K562 (cell line): Measurements from ENCODE around the gene TAF1L. TPM values are rescaled to one million over a fixed set of nuclear protein-coding genes. Genes with fewer than 3 reads are reported as not detected.

Experiments used
- ATAC-seq: fragments of 200-7000 bp; cut with Tn5 transposase; 3 replicates; pipeline ENCODE4 v1.9.1; 2020; ENCODE audit warnings: moderate library complexity
- BruUV-seq: library from RNA; stranded (reverse); fragments of 400-500 nt; replicated peaks from 2 replicates; lab custom pipeline; 2021; lab: Mats Ljungman, UMichigan
- CTCF ChIA-PET: fragments of 300-600 bp; formaldehyde crosslinking; extraction: SDS; loops from one replicate; lab custom pipeline; 2021; ENCODE audit warnings: low intra/inter-chr PET ratio; lab: Yijun Ruan, JAX
- POLR2A ChIA-PET: fragments of 300-600, 350-650 bp; sonication (Branson Sonifier 250); formaldehyde crosslinking; extraction: SDS; loops from one replicate; lab custom pipeline; 2021; ENCODE audit warnings: antibody characterized with exemption, inconsistent platforms; lab: Yijun Ruan, JAX
- DNase-seq, 4 experiments: peaks; one replicate each; pipeline versions ENCODE4 v3.0.0 to v3.0.0-alpha.2; 2011 to 2018; ENCODE audit warnings: low spot score in 3 of 4, mixed read lengths in 3 of 4; ENCODE audit errors: extremely low read depth in 1 of 4
- FAIRE-seq: peaks from 2 replicates; lab custom pipeline; 2011; peaks lifted over from hg19 to GRCh38; lab: Jason Lieb, UNC
- H2AFZ ChIP-seq: 2 replicates; pipeline ENCODE4 v1.6.0; 2011; ENCODE audit warnings: low read depth, low read length, control low read depth, inconsistent platforms
- H3K27ac ChIP-seq: fragments of 200-600 bp; 3 replicates; pipeline ENCODE4 v1.8.0; 2011; ENCODE audit warnings: low read depth, mild to moderate bottlenecking, control low read depth, inconsistent platforms, low read length, moderate library complexity, mixed read lengths; ENCODE audit errors: extremely low read depth
- H3K27me3 ChIP-seq, 2 experiments: fragments of 300-600 bp in 1 of 2; 2 replicates in 1 of 2; 3 replicates in 1 of 2; pipeline versions ENCODE4 v1.6.0 to v1.8.0; 2011; ENCODE audit warnings: inconsistent platforms in 2 of 2, low read length in 2 of 2, mild to moderate bottlenecking in 1 of 2, mixed read lengths in 1 of 2, moderate library complexity in 1 of 2; ENCODE audit not compliant: control insufficient read depth in 2 of 2, insufficient read depth in 2 of 2
- H3K36me3 ChIP-seq: fragments of 300-600 bp; 3 replicates; pipeline ENCODE4 v1.8.0; 2011; ENCODE audit warnings: mild to moderate bottlenecking, low read length, inconsistent platforms; ENCODE audit not compliant: control insufficient read depth, insufficient read depth
- H3K4me1 ChIP-seq, 2 experiments: fragments of 200-600 bp in 1 of 2; replicated peaks in 1 of 2; 2 replicates in 1 of 2; 3 replicates in 1 of 2; pipeline versions ENCODE4 v1.5.1 to v1.8.0; 2011; ENCODE audit warnings: inconsistent platforms in 2 of 2, low read length in 2 of 2, mild to moderate bottlenecking in 1 of 2, mixed read lengths in 1 of 2, moderate library complexity in 1 of 2; ENCODE audit not compliant: control insufficient read depth in 2 of 2, insufficient read depth in 2 of 2
- H3K4me2 ChIP-seq: 2 replicates; pipeline ENCODE4 v1.6.1; 2011; ENCODE audit warnings: low read length, control low read depth, inconsistent platforms, mixed read lengths; ENCODE audit not compliant: insufficient read depth
- H3K4me3 ChIP-seq: fragments of 200-600 bp; sonication (generic), shearing (Covaris generic); 2 replicates; pipeline ENCODE4 v1.5.1; 2016; ENCODE audit warnings: control low read depth, inconsistent platforms
- H3K79me2 ChIP-seq: fragments of 200-600 bp; 3 replicates; pipeline ENCODE4 v1.8.0; 2011; ENCODE audit warnings: low read length, inconsistent platforms; ENCODE audit not compliant: control insufficient read depth, insufficient read depth
- H3K9ac ChIP-seq, 2 experiments: 2 replicates each; pipeline versions ENCODE4 v1.6.0 to v1.6.1; 2011; ENCODE audit warnings: low read depth in 2 of 2, low read length in 2 of 2, control low read depth in 1 of 2, inconsistent platforms in 1 of 2, mild to moderate bottlenecking in 1 of 2, mixed read lengths in 1 of 2; ENCODE audit not compliant: insufficient read depth in 1 of 2
- H3K9me1 ChIP-seq: one replicate; pipeline ENCODE4 v1.6.0; 2011; ENCODE audit warnings: inconsistent platforms, mild to moderate bottlenecking, low read length, moderate library complexity; ENCODE audit not compliant: control insufficient read depth, insufficient read depth
- H3K9me3 ChIP-seq: replicated peaks from 2 replicates; pipeline ENCODE4 v1.5.1; 2011; ENCODE audit warnings: low read depth, low read length, inconsistent platforms; ENCODE audit not compliant: control insufficient read depth, insufficient read depth
- H4K20me1 ChIP-seq: replicated peaks from 2 replicates; pipeline ENCODE4 v1.6.1; 2011; ENCODE audit warnings: low read length, inconsistent platforms, mixed read lengths; ENCODE audit not compliant: control insufficient read depth, insufficient read depth
- ATF3 ChIP-seq, 2 experiments: fragments of 450-650 bp in 1 of 2; sonication (generic) in 1 of 2; formaldehyde crosslinking in 1 of 2; IDR thresholded peaks in 1 of 2; conservative IDR thresholded peaks in 1 of 2; 2 replicates each; pipeline versions ENCODE4 v1.6.1 to v1.8.1; 2016 to 2023; ENCODE audit warnings: mild to moderate bottlenecking in 2 of 2, moderate library complexity in 2 of 2, inconsistent platforms in 1 of 2, missing genetic modification reagents in 1 of 2
- CEBPB ChIP-seq: fragments of 450-650 bp; IDR thresholded peaks from 2 replicates; pipeline ENCODE4 v1.6.1; 2016; ENCODE audit warnings: missing genetic modification characterization, missing compliant biosample characterization
- EWSR1 ChIP-seq: fragments of 450-650 bp; IDR thresholded peaks from 2 replicates; pipeline ENCODE4 v1.6.1; 2018; ENCODE audit warnings: borderline replicate concordance, mild to moderate bottlenecking, low read depth, moderate library complexity; ENCODE audit not compliant: partially characterized antibody
- GTF2E2 ChIP-seq: fragments of 200-800 bp; sonication (Bioruptor generic); IDR thresholded peaks from 2 replicates; pipeline ENCODE4 v1.6.1; 2016; ENCODE audit warnings: missing genetic modification characterization, missing compliant biosample characterization
- NCOA1 ChIP-seq: fragments of 450-650 bp; IDR thresholded peaks from 2 replicates; pipeline ENCODE4 v1.6.1; 2016; ENCODE audit warnings: low read depth
- NCOR1 ChIP-seq: fragments of 450-650 bp; IDR thresholded peaks from 2 replicates; pipeline ENCODE4 v1.6.1; 2016; ENCODE audit warnings: mild to moderate bottlenecking, moderate library complexity
- RBM14 ChIP-seq: fragments of 200-400 bp; formaldehyde crosslinking; IDR thresholded peaks from 2 replicates; pipeline ENCODE4 v1.6.1; 2018; ENCODE audit warnings: low read depth, mild to moderate bottlenecking, low read length, moderate library complexity, borderline replicate concordance; ENCODE audit not compliant: insufficient read depth
- TCF15 ChIP-seq: fragments of 250-450 bp; sonication (Bioruptor Pico); IDR thresholded peaks from 2 replicates; pipeline ENCODE4 v1.8.0; 2022; ENCODE audit warnings: moderate library complexity, mild to moderate bottlenecking, inconsistent platforms
- ZNF280A ChIP-seq: fragments of 450-650 bp; IDR thresholded peaks from 2 replicates; pipeline ENCODE4 v1.6.1; 2018; ENCODE audit warnings: mild to moderate bottlenecking, low read depth; ENCODE audit not compliant: partially characterized antibody
- ZNF41 ChIP-seq: fragments of 250-450 bp; sonication (Bioruptor Pico); conservative IDR thresholded peaks from 2 replicates; pipeline ENCODE4 v1.4.0; 2020; ENCODE audit warnings: mild to moderate bottlenecking
- ZNF551 ChIP-seq: fragments of 250-450 bp; sonication (Bioruptor Pico); IDR thresholded peaks from 2 replicates; pipeline ENCODE4 v1.5.0; 2021; ENCODE audit warnings: mild to moderate bottlenecking, moderate library complexity
- ZNF586 ChIP-seq: fragments of 450-650 bp; formaldehyde crosslinking; conservative IDR thresholded peaks from 2 replicates; pipeline ENCODE4 v1.4.0; 2020; ENCODE audit warnings: mild to moderate bottlenecking, moderate library complexity
- ZNF785 ChIP-seq: fragments of 250-450 bp; sonication (Bioruptor Pico); IDR thresholded peaks from 2 replicates; pipeline ENCODE4 v1.4.0; 2020; ENCODE audit warnings: mild to moderate bottlenecking
- WGBS: fragments of 100-300 bp; shearing (Covaris generic); methylation state at CpG from one replicate; pipeline ENCODE4 v1.1.6; 2016; ENCODE audit warnings: low coverage, mixed read lengths; ENCODE audit not compliant: insufficient coverage; ENCODE audit errors: missing lambda C conversion rate; 5-methylcytosine and 5-hydroxymethylcytosine counted together
- in situ Hi-C: fragments of 300-500 bp; cut with MboI; formaldehyde crosslinking; loops from 4 replicates; pipeline ENCODE4 v1.15.0; 2018; ENCODE audit warnings: inconsistent platforms, mixed read lengths
- intact Hi-C: fragments of 100-400 bp; cut with micrococcal nuclease; formaldehyde crosslinking; loops from 2 replicates; pipeline ENCODE4 v1.14.2; 2022
- polyA plus RNA-seq, 8 experiments: library from polyadenylated mRNA; depleted of rRNA in 4 of 8; stranded (reverse) in 5 of 8; unstranded in 3 of 8; fragments of >200 nt; fragmentation: Nextera tagmentation in 2 of 8; fragmentation: Illumina TruSeq in 1 of 8; extraction: Ambion mirVana in 2 of 8; extraction: Trizol in 1 of 8; gene quantifications; 2 replicates each; pipeline versions ENCODE4 v1.2.1 to v1.2.3, GENCODE V29; 2011 to 2014; ENCODE audit warnings: inconsistent platforms in 1 of 8, missing spikeins in 1 of 8
- total RNA-seq, 7 experiments: library from RNA; depleted of rRNA in 6 of 7; stranded (reverse); fragments of >200 nt in 6 of 7; fragmentation: Illumina TruSeq in 2 of 7; extraction: Trizol in 2 of 7; gene quantifications; 2 replicates each; pipeline versions ENCODE4 v1.2.1 to v1.2.3, GENCODE V29; 2011 to 2021; ENCODE audit warnings: low replicate concordance in 1 of 7

The TAF1L gene
- total and polyA plus RNA-seq, 9 of the 15 experiments (the other 6 are each of a cell fraction or from before 2014, with no cell fraction given) = 0.01 to 0.04 (median 0.03) TPM; not detected in 3

- FAIRE-seq (no peak), DNase-seq (no peak), ATAC-seq (no peak)
- Histone ChIP-seq H3K4me1 (no peaks in the 10 kb centered on the region), H2AFZ (no peak overlapping the region), H3K4me3 (no peak overlapping the region), H4K20me1 (no peaks in the 10 kb centered on the region), H3K36me3 (no peaks in the 10 kb centered on the region), H3K9me1 (no peaks in the 10 kb centered on the region), H3K27me3 (0 out of 5 replicates have a peak, but pooled peaks cover 0 to 7% of the 10 kb centered on the region in 2 experiments), H3K27ac (no peak overlapping the region), H3K9me3 (no peaks in the 10 kb centered on the region), H3K79me2 (no peaks in the 10 kb centered on the region), H3K9ac (no peak overlapping the region), H3K4me2 (no peak overlapping the region)
- intact Hi-C loops = no loop called here
- no TSS peak for BruUV-seq
- TF ChIP-seq ZNF280A (no peak), ZNF586 (CRISPR knock-in tag) (no peak), ZNF551 (CRISPR knock-in tag) (no peak), NCOA1 (no peak), NCOR1 (no peak)
- ChIA-PET CTCF (no interaction called here), POLR2A (no interaction called here)
- in situ Hi-C loops = no loop called here
- 5% methylated on average over 2 of the region's 2 CpGs for WGBS
Measured at GRCh38 chr9:32625320-32625719, 10.1 kb downstream of the TAF1L start.

GRCh38 chr9:32622948-32623347, 12.5 kb downstream of the TAF1L start:
- H2AFZ ChIP-seq = no peak overlapping the region
- H3K4me1 ChIP-seq = no peaks in the 10 kb centered on the region
- in situ Hi-C loops (no loop called here), intact Hi-C loops (no loop called here)
- no peak overlapping the region for H3K4me3 ChIP-seq
- CTCF ChIA-PET = no interaction called here
- no peak overlapping the region for H3K4me2 ChIP-seq
- POLR2A ChIA-PET = no interaction called here
- H3K79me2 ChIP-seq = no peaks in the 10 kb centered on the region
- H3K9me3 ChIP-seq = no peaks in the 10 kb centered on the region
- no peaks in the 10 kb centered on the region for H3K36me3 ChIP-seq
- FAIRE-seq (no peak), DNase-seq (no peak), ATAC-seq (no peak)
- WGBS = 0% methylated on average over 1 of the region's 1 CpG
- H3K27ac ChIP-seq = no peak overlapping the region
- H3K27me3 ChIP-seq = no peaks in the 10 kb centered on the region
- no peaks in the 10 kb centered on the region for H4K20me1 ChIP-seq
- no peaks in the 10 kb centered on the region for H3K9me1 ChIP-seq
- no peak overlapping the region for H3K9ac ChIP-seq
- no TSS peak for BruUV-seq
- no peak for TF ChIP-seq GTF2E2
- TF ChIP-seq RBM14 = no peak
- TF ChIP-seq ZNF785 (CRISPR knock-in tag) = no peak
- TF ChIP-seq TCF15 = no peak
- no peak for TF ChIP-seq EWSR1
- no peak for TF ChIP-seq CEBPB (tag)
- TF ChIP-seq ATF3 (IDR thresholded peaks at IDR 0.05) = no peak
- no peak for TF ChIP-seq ATF3 (CRISPR knock-in tag; conservative IDR thresholded peaks at IDR 0.05)
- TF ChIP-seq ZNF41 = no peak
